ENCODE data around the gene C19orf47. TPM values are rescaled to one million over a fixed set of nuclear protein-coding genes. Genes with fewer than 3 reads are reported as not detected.
A peak's percentile ranks its signal among the peaks of the same experiment; 100 is the strongest.

The C19orf47 gene
- total RNA-seq, 1 donor from 2014 or later: 10.6 TPM

- Mint-ChIP-seq H3K27me3 (ENCODE audit: insufficient read depth, low read depth) (peaks cover 2% of the 10 kb centered on the region), H3K27ac (no peak overlapping the region), H3K4me1 (peaks cover 21% of the 10 kb centered on the region), H3K4me3 (no peak overlapping the region), H3K9me3 (no peaks in the 10 kb centered on the region), H3K36me3 (peaks cover 8% of the 10 kb centered on the region)
- DNase-seq (ENCODE audit: low spot score): no peak
- Histone ChIP-seq H3K27me3 (no peaks in the 10 kb centered on the region), H3K4me1 (peaks cover 11% of the 10 kb centered on the region), H3K79me2 (ENCODE audit: low read depth) (no peaks in the 10 kb centered on the region), H3K4me2 (no peak overlapping the region), H2AFZ (replicated peaks) (no peak overlapping the region), H3K9ac (no peak overlapping the region), H3K27ac (no peak overlapping the region), H3K4me3 (no peak overlapping the region), H3K9me3 (ENCODE audit: low read depth) (no peaks in the 10 kb centered on the region), H3K36me3 (no peaks in the 10 kb centered on the region), H4K20me1 (ENCODE audit: low read depth) (peaks cover 18% of the 10 kb centered on the region), H3F3A (ENCODE audit: low read depth) (peaks cover 10% of the 10 kb centered on the region)
- TF ChIP-seq, protein P1, sequence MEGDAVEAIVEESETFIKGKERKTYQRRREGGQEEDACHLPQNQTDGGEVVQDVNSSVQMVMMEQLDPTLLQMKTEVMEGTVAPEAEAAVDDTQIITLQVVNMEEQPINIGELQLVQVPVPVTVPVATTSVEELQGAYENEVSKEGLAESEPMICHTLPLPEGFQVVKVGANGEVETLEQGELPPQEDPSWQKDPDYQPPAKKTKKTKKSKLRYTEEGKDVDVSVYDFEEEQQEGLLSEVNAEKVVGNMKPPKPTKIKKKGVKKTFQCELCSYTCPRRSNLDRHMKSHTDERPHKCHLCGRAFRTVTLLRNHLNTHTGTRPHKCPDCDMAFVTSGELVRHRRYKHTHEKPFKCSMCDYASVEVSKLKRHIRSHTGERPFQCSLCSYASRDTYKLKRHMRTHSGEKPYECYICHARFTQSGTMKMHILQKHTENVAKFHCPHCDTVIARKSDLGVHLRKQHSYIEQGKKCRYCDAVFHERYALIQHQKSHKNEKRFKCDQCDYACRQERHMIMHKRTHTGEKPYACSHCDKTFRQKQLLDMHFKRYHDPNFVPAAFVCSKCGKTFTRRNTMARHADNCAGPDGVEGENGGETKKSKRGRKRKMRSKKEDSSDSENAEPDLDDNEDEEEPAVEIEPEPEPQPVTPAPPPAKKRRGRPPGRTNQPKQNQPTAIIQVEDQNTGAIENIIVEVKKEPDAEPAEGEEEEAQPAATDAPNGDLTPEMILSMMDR (IDR thresholded peaks at IDR 0.05): no peak
Observed at GRCh38 chr19:40367577-40368434, 19.6 kb upstream of the C19orf47 start.

DNA sequence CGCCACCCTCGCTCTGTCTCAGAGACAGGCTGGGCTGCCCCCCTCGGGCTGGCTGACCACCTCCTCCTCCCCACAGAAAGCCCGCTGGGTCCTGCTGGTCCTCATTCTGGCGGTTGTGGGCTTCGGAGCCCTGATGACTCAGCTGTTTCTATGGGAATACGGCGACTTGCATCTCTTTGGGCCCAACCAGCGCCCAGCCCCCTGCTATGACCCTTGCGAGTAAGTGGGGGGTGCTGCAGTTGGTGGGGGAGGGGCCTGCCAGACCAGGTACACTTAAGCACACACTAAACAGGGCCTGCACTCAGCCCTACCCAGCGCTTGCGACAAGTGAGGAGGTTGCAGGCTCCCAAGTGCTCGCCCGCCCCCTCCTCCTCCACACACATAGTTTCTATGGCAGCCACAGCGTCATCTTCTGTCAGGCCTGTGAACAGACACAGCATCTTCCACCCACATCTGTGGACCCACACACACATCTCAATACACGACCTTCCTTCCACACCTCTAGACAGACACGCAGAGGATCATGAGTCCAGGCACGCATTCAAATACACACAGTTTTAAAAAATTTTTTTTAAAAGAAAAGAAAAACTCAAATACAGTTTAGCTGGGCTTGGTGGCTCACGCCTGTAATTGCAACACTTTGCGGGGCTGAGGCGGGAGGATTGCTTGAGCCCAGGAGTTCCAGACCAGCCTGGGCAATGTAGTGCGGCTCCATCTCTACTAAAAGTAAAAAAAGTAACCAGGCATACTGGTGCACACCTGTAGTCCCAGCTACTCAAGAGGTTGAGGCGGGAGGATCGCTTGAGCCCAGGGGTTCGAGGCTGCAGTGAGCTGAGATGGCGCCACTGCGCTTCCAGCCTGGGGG lies 18.7 kb upstream of the C19orf47 start:
- H3K36me3 ChIP-seq: no peaks in the 10 kb centered on the region
- peak overlapping the region; percentile 3 for H3K27ac Mint-ChIP-seq

GRCh38 chr19:40365613-40366401 lies 17.6 kb upstream of the C19orf47 start:
- peaks cover 5% of the 10 kb centered on the region for H3K36me3 Mint-ChIP-seq
- Histone ChIP-seq H3F3A (ENCODE audit: low read depth) (peaks cover 10% of the 10 kb centered on the region), H2AFZ (replicated peaks) (peak overlapping the region; percentile 85), H3K27ac (no peak overlapping the region), H3K4me1 (peaks cover 11% of the 10 kb centered on the region), H4K20me1 (ENCODE audit: low read depth) (peaks cover 18% of the 10 kb centered on the region), H3K4me2 (peak overlapping the region; percentile 90), H3K36me3 (no peaks in the 10 kb centered on the region), H3K79me2 (ENCODE audit: low read depth) (no peaks in the 10 kb centered on the region), H3K9ac (no peak overlapping the region), H3K9me3 (ENCODE audit: low read depth) (no peaks in the 10 kb centered on the region), H3K4me3 (peak overlapping the region; percentile 70), H3K27me3 (no peaks in the 10 kb centered on the region)
- TF ChIP-seq EZH2 (IDR thresholded peaks at IDR 0.05): no peak
- TF ChIP-seq EZH2phosphoT487 (IDR thresholded peaks at IDR 0.05): no peak
- TF ChIP-seq, protein P1 (IDR thresholded peaks at IDR 0.05): no peak
- H3K27me3 Mint-ChIP-seq (ENCODE audit: insufficient read depth, low read depth): peaks cover 2% of the 10 kb centered on the region
- peak; percentile 91 for DNase-seq (ENCODE audit: low spot score)
- no peaks in the 10 kb centered on the region for H3K9me3 Mint-ChIP-seq
- H3K4me3 Mint-ChIP-seq: peak overlapping the region; percentile 90
- peaks cover 21% of the 10 kb centered on the region for H3K4me1 Mint-ChIP-seq
- peak overlapping the region; percentile 82 for H3K27ac Mint-ChIP-seq

More for the DNA sequence above, 18.7 kb upstream of the C19orf47 start:
- TF ChIP-seq, protein P1 (IDR thresholded peaks at IDR 0.05): peak; percentile 31
- no peak for TF ChIP-seq EZH2phosphoT487 (IDR thresholded peaks at IDR 0.05)
- Mint-ChIP-seq H3K36me3 (peaks cover 7% of the 10 kb centered on the region), H3K4me1 (peaks cover 21% of the 10 kb centered on the region), H3K4me3 (peak overlapping the region; percentile 90), H3K9me3 (no peaks in the 10 kb centered on the region), H3K27me3 (ENCODE audit: insufficient read depth, low read depth) (peaks cover 2% of the 10 kb centered on the region)
- Histone ChIP-seq H3F3A (ENCODE audit: low read depth) (peaks cover 10% of the 10 kb centered on the region), H3K9ac (no peak overlapping the region), H3K4me3 (peak overlapping the region; percentile 70), H3K4me2 (peak overlapping the region; percentile 90), H3K27ac (no peak overlapping the region), H3K79me2 (ENCODE audit: low read depth) (no peaks in the 10 kb centered on the region), H3K27me3 (no peaks in the 10 kb centered on the region), H3K9me3 (ENCODE audit: low read depth) (no peaks in the 10 kb centered on the region), H3K4me1 (peaks cover 11% of the 10 kb centered on the region), H2AFZ (replicated peaks) (no peak overlapping the region), H4K20me1 (ENCODE audit: low read depth) (peaks cover 18% of the 10 kb centered on the region)
- DNase-seq (ENCODE audit: low spot score): peak; percentile 72

Measured in neural progenitor cell (in vitro differentiated cells).